ENCODE results near the gene CACNA1E.

DNA sequence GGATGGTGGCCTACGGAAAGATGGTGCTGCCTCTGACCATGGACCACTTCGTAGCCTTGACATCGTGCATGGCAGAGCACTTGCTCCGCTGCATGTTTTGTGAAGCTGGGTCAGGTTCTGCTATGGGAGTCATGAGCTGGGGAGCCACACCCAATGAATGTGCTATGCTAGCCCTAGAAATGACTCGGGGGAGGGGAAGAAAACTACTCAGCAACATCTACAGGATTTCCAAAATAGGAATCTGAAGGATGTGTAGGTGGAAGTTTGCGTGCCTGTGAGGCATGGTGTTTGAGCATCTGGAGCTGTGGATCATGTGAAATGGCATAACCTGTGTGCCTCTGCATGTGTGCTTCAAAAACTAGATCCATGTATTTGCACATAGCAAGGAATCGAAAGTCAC is 247.3 kb downstream of the CACNA1E start:
- TF ChIP-seq, protein P1, sequence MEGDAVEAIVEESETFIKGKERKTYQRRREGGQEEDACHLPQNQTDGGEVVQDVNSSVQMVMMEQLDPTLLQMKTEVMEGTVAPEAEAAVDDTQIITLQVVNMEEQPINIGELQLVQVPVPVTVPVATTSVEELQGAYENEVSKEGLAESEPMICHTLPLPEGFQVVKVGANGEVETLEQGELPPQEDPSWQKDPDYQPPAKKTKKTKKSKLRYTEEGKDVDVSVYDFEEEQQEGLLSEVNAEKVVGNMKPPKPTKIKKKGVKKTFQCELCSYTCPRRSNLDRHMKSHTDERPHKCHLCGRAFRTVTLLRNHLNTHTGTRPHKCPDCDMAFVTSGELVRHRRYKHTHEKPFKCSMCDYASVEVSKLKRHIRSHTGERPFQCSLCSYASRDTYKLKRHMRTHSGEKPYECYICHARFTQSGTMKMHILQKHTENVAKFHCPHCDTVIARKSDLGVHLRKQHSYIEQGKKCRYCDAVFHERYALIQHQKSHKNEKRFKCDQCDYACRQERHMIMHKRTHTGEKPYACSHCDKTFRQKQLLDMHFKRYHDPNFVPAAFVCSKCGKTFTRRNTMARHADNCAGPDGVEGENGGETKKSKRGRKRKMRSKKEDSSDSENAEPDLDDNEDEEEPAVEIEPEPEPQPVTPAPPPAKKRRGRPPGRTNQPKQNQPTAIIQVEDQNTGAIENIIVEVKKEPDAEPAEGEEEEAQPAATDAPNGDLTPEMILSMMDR (IDR thresholded peaks at IDR 0.05; ENCODE audit: low read depth, low read length), result no peak
- no peak for TF ChIP-seq POLR2A (IDR thresholded peaks at IDR 0.05; ENCODE audit: extremely low read depth, insufficient read length)
